Measurements from ENCODE around the gene DENND1A.

Gene DENND1A

DNA sequence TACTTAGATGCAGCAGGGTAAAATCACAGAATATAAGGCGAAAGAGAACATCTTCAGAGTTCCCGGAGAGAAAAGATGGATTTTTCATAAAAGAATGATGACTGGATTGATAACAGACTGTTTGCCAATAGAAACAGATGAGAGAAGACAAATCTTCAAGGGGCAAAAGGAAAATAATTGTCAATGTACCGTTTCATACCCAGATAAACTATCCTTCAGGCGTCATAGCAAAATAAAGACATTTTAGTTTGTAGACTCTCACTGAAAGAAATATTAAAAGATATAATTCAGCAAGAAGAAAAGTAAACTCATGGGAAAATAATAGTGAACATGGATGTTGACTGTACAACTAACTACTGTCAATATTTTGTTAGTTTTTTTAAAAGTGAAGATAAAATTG is 399.7 kb downstream of the DENND1A start:
- Histone ChIP-seq H3K4me3 (ENCODE audit: insufficient read depth, low read depth, low read length) (no peak overlapping the region), H3K27ac (ENCODE audit: insufficient read depth, low read depth, low read length, poor library complexity, severe bottlenecking) (no peak overlapping the region), H3K9me3 (ENCODE audit: control insufficient read depth, low read length) (no peaks in the 10 kb centered on the region), H3K36me3 (ENCODE audit: control insufficient read depth, insufficient read depth, low read length) (no peaks in the 10 kb centered on the region), H3K27me3 (ENCODE audit: control insufficient read depth, insufficient read depth, low read length, poor library complexity, severe bottlenecking) (no peaks in the 10 kb centered on the region), H3K4me1 (ENCODE audit: control insufficient read depth, insufficient read depth, low read length) (no peaks in the 10 kb centered on the region)
- 65 to 67% methylated on average over 3 of the region's 4 CpGs for WGBS, 2 experiments

GRCh38 chr9:123528501-123528900 is 401.4 kb downstream of the DENND1A start:
- no peak overlapping the region for H3K4me3 ChIP-seq (ENCODE audit: insufficient read depth, low read depth, low read length)
- H3K27me3 ChIP-seq (ENCODE audit: control insufficient read depth, insufficient read depth, low read length, poor library complexity, severe bottlenecking) = no peaks in the 10 kb centered on the region
- WGBS, 2 experiments = 75% methylated on average over 2 of the region's 2 CpGs
- no peak overlapping the region for H3K27ac ChIP-seq (ENCODE audit: insufficient read depth, low read depth, low read length, poor library complexity, severe bottlenecking)
- no peaks in the 10 kb centered on the region for H3K9me3 ChIP-seq (ENCODE audit: control insufficient read depth, low read length)
- H3K4me1 ChIP-seq (ENCODE audit: control insufficient read depth, insufficient read depth, low read length) = no peaks in the 10 kb centered on the region
- H3K36me3 ChIP-seq (ENCODE audit: control insufficient read depth, insufficient read depth, low read length) = no peaks in the 10 kb centered on the region

- Histone ChIP-seq H3K4me3 (ENCODE audit: insufficient read depth, low read depth, low read length) (no peak overlapping the region), H3K27ac (ENCODE audit: insufficient read depth, low read depth, low read length, poor library complexity, severe bottlenecking) (no peak overlapping the region), H3K36me3 (ENCODE audit: control insufficient read depth, insufficient read depth, low read length) (no peaks in the 10 kb centered on the region), H3K9me3 (ENCODE audit: control insufficient read depth, low read length) (no peaks in the 10 kb centered on the region), H3K27me3 (ENCODE audit: control insufficient read depth, insufficient read depth, low read length, poor library complexity, severe bottlenecking) (no peaks in the 10 kb centered on the region), H3K4me1 (ENCODE audit: control insufficient read depth, insufficient read depth, low read length) (peaks cover 2% of the 10 kb centered on the region)
- WGBS, 2 experiments = 95 to 99% methylated on average over 2 of the region's 2 CpGs
Measured at GRCh38 chr9:123527981-123528380, 401.9 kb downstream of the DENND1A start.

- Histone ChIP-seq H3K36me3 (ENCODE audit: control insufficient read depth, insufficient read depth, low read length) (no peaks in the 10 kb centered on the region), H3K4me1 (ENCODE audit: control insufficient read depth, insufficient read depth, low read length) (peaks cover 4% of the 10 kb centered on the region), H3K27me3 (ENCODE audit: control insufficient read depth, insufficient read depth, low read length, poor library complexity, severe bottlenecking) (no peaks in the 10 kb centered on the region), H3K9me3 (ENCODE audit: control insufficient read depth, low read length) (no peaks in the 10 kb centered on the region), H3K27ac (ENCODE audit: insufficient read depth, low read depth, low read length, poor library complexity, severe bottlenecking) (no peak overlapping the region), H3K4me3 (ENCODE audit: insufficient read depth, low read depth, low read length) (no peak overlapping the region)
- WGBS, 2 experiments = 91 to 95% methylated on average over 3 of the region's 3 CpGs
Measured at GRCh38 chr9:123525957-123526356, 404.0 kb downstream of the DENND1A start.

DNA sequence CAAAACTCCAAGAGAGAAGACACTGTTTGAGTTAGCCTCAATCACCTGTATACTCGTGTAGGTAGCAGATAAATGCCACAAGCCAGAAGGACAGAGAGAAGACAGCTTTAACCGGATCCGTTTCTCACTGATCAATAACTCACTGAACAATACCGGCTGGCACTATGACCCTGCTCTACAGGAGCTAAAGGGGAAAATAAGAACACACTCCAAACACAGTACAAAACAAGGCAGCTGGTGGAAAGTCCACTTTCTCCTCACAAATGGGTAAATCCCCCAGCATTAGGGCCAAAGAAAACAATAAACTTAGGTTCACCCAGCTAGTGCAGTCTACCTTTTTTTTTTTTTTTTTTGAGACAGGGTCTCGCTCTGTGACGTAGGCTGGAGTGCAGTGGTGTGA is 404.5 kb downstream of the DENND1A start:
- H3K4me3 ChIP-seq (ENCODE audit: insufficient read depth, low read depth, low read length) = no peak overlapping the region
- H3K36me3 ChIP-seq (ENCODE audit: control insufficient read depth, insufficient read depth, low read length) = no peaks in the 10 kb centered on the region
- H3K9me3 ChIP-seq (ENCODE audit: control insufficient read depth, low read length) = no peaks in the 10 kb centered on the region
- H3K27me3 ChIP-seq (ENCODE audit: control insufficient read depth, insufficient read depth, low read length, poor library complexity, severe bottlenecking) = no peaks in the 10 kb centered on the region
- H3K27ac ChIP-seq (ENCODE audit: insufficient read depth, low read depth, low read length, poor library complexity, severe bottlenecking) = no peak overlapping the region
- WGBS, 2 experiments = 92 to 96% methylated on average over 5 to 6 of the region's 6 CpGs
- H3K4me1 ChIP-seq (ENCODE audit: control insufficient read depth, insufficient read depth, low read length) = peaks cover 4% of the 10 kb centered on the region

DNA sequence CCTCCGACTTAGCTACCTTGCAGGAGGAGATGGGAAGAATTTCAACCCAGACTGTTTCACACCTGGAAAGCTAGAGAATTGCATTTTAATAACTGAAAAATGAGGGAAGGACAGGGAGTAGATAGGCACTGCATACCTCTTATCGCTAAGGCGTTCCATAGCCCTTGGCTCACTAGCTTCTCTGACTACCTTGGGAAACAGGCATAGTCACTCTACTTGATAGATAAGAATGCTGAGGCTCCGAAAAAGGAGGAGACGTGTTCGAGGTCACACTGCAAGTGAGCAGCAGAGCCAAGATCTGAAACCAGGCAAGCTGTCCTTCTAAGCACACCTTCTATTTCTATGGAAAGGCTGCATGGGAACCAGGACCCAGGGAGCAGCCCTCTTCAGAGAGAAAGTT is 405.1 kb downstream of the DENND1A start:
- Histone ChIP-seq H3K27me3 (ENCODE audit: control insufficient read depth, insufficient read depth, low read length, poor library complexity, severe bottlenecking) (no peaks in the 10 kb centered on the region), H3K27ac (ENCODE audit: insufficient read depth, low read depth, low read length, poor library complexity, severe bottlenecking) (no peak overlapping the region), H3K4me3 (ENCODE audit: insufficient read depth, low read depth, low read length) (no peak overlapping the region), H3K9me3 (ENCODE audit: control insufficient read depth, low read length) (no peaks in the 10 kb centered on the region), H3K4me1 (ENCODE audit: control insufficient read depth, insufficient read depth, low read length) (peaks cover 4% of the 10 kb centered on the region), H3K36me3 (ENCODE audit: control insufficient read depth, insufficient read depth, low read length) (no peaks in the 10 kb centered on the region)
- 94 to 95% methylated on average over 6 of the region's 6 CpGs for WGBS, 2 experiments

GRCh38 chr9:123523845-123524244 is 406.1 kb downstream of the DENND1A start:
- WGBS, 2 experiments = 96 to 97% methylated on average over 2 of the region's 2 CpGs
- Histone ChIP-seq H3K9me3 (ENCODE audit: control insufficient read depth, low read length) (no peaks in the 10 kb centered on the region), H3K27me3 (ENCODE audit: control insufficient read depth, insufficient read depth, low read length, poor library complexity, severe bottlenecking) (no peaks in the 10 kb centered on the region), H3K4me1 (ENCODE audit: control insufficient read depth, insufficient read depth, low read length) (peaks cover 4% of the 10 kb centered on the region), H3K4me3 (ENCODE audit: insufficient read depth, low read depth, low read length) (no peak overlapping the region), H3K36me3 (ENCODE audit: control insufficient read depth, insufficient read depth, low read length) (no peaks in the 10 kb centered on the region), H3K27ac (ENCODE audit: insufficient read depth, low read depth, low read length, poor library complexity, severe bottlenecking) (no peak overlapping the region)

GRCh38 chr9:123523001-123523400 is 406.9 kb downstream of the DENND1A start:
- H3K27me3 ChIP-seq (ENCODE audit: control insufficient read depth, insufficient read depth, low read length, poor library complexity, severe bottlenecking) = no peaks in the 10 kb centered on the region
- no peak overlapping the region for H3K4me3 ChIP-seq (ENCODE audit: insufficient read depth, low read depth, low read length)
- WGBS, 2 experiments = 89 to 90% methylated on average over 6 of the region's 6 CpGs
- no peaks in the 10 kb centered on the region for H3K36me3 ChIP-seq (ENCODE audit: control insufficient read depth, insufficient read depth, low read length)
- H3K4me1 ChIP-seq (ENCODE audit: control insufficient read depth, insufficient read depth, low read length) = peaks cover 4% of the 10 kb centered on the region
- no peaks in the 10 kb centered on the region for H3K9me3 ChIP-seq (ENCODE audit: control insufficient read depth, low read length)
- no peak overlapping the region for H3K27ac ChIP-seq (ENCODE audit: insufficient read depth, low read depth, low read length, poor library complexity, severe bottlenecking)

DNA sequence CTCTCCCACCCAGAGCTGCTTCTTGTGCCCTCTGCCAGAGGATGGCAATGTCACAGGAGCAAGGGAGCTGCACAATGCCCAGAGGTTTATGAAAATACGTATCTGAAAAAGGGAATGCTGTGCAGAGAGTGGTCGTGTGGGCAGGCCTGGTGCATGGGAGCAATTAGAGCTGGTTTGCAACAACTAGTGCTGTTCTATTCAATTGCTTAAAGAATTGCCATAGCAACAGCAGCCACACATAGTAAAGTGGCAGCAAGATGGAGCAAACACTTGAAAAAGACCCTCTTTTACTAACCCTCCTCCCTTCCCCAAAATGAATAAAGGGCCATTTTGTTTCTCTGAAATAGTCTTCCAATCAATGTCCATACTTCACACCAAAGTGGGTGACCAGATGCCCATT is 407.7 kb downstream of the DENND1A start:
- no peaks in the 10 kb centered on the region for H3K9me3 ChIP-seq (ENCODE audit: control insufficient read depth, low read length)
- no peaks in the 10 kb centered on the region for H3K27me3 ChIP-seq (ENCODE audit: control insufficient read depth, insufficient read depth, low read length, poor library complexity, severe bottlenecking)
- WGBS, 2 experiments = 62 to 75% methylated on average over 2 of the region's 2 CpGs
- H3K27ac ChIP-seq (ENCODE audit: insufficient read depth, low read depth, low read length, poor library complexity, severe bottlenecking) = no peak overlapping the region
- no peaks in the 10 kb centered on the region for H3K36me3 ChIP-seq (ENCODE audit: control insufficient read depth, insufficient read depth, low read length)
- H3K4me3 ChIP-seq (ENCODE audit: insufficient read depth, low read depth, low read length) = no peak overlapping the region
- peaks cover 4% of the 10 kb centered on the region for H3K4me1 ChIP-seq (ENCODE audit: control insufficient read depth, insufficient read depth, low read length)

DNA sequence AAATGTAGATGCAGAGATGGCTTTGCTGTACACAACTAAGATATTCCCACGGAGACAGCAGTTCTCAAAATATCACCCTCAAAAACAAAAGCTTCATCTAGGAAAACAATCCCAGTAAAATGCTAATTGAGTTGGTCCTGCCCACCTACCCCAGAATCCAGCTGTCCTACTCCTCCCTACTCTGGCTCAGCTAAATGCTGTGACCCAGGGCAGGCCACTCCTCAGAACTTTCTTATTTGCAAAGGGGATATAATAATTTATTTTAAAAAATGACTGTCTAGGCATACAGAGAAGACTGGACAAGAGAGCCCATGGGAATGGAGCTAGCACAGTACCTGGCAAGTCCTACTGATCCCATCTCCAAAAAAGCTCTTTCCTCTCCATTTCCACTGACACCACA is 411.6 kb downstream of the DENND1A start:
- Histone ChIP-seq H3K4me1 (ENCODE audit: control insufficient read depth, insufficient read depth, low read length) (peaks cover 4% of the 10 kb centered on the region), H3K27me3 (ENCODE audit: control insufficient read depth, insufficient read depth, low read length, poor library complexity, severe bottlenecking) (no peaks in the 10 kb centered on the region), H3K9me3 (ENCODE audit: control insufficient read depth, low read length) (no peaks in the 10 kb centered on the region), H3K4me3 (ENCODE audit: insufficient read depth, low read depth, low read length) (no peak overlapping the region), H3K27ac (ENCODE audit: insufficient read depth, low read depth, low read length, poor library complexity, severe bottlenecking) (no peak overlapping the region), H3K36me3 (ENCODE audit: control insufficient read depth, insufficient read depth, low read length) (no peaks in the 10 kb centered on the region)
- 30 to 69% methylated on average over 1 of the region's 1 CpG for WGBS, 2 experiments

DNA sequence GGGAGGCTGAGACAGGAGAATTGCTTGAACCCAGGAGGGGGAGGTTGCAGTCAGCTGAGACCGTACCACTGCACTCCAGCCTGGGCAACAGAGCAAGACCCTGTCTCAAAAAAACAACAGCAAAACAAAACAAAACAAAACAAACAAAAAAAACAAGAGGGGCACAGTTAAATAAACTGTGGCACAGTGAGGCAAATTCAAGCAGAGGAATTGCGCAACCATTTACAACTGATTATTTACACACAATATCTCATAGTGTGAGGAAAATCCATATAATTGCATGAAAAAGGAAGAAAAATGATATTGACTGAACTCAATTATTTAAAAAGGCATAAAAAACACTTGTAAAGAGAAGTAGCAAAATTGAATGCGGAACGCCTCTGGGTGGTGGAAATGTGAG is 412.4 kb downstream of the DENND1A start:
- Histone ChIP-seq H3K4me3 (ENCODE audit: insufficient read depth, low read depth, low read length) (no peak overlapping the region), H3K27me3 (ENCODE audit: control insufficient read depth, insufficient read depth, low read length, poor library complexity, severe bottlenecking) (no peaks in the 10 kb centered on the region), H3K4me1 (ENCODE audit: control insufficient read depth, insufficient read depth, low read length) (no peaks in the 10 kb centered on the region), H3K36me3 (ENCODE audit: control insufficient read depth, insufficient read depth, low read length) (no peaks in the 10 kb centered on the region), H3K9me3 (ENCODE audit: control insufficient read depth, low read length) (no peaks in the 10 kb centered on the region), H3K27ac (ENCODE audit: insufficient read depth, low read depth, low read length, poor library complexity, severe bottlenecking) (no peak overlapping the region)
- 75 to 96% methylated on average over 1 to 4 of the region's 4 CpGs for WGBS, 2 experiments

All from ectodermal cell (in vitro differentiated cells).